Esophagus muscularis mucosa (tissue), 4 donors: ENCODE results near the gene CCDC83.
"Not testable (repeated sequence)": the region's sequence is repeated elsewhere in the genome, so short reads cannot be mapped to it uniquely, and the experiment has no call there.

ENCODE experiments used
- EP300 ChIP-seq: sonication (generic); formaldehyde crosslinking; IDR thresholded peaks from one replicate; pipeline ENCODE4 v1.6.1; 2017; ENCODE audit warnings: antibody characterized with exemption
- POLR2A ChIP-seq: fragments of 450-650 bp; IDR thresholded peaks from one replicate; pipeline ENCODE4 v1.6.1; 2017; ENCODE audit warnings: antibody characterized with exemption, moderate library complexity, mild to moderate bottlenecking, low read depth
- POLR2AphosphoS5 ChIP-seq, 2 donors: sonication (generic); formaldehyde crosslinking; IDR thresholded peaks; one replicate each; pipeline ENCODE4 v1.6.1; 2017; ENCODE audit warnings: antibody characterized with exemption in 2 of 2
- TF ChIP-seq, protein P1 (sequence below), 3 experiments: fragments of 200-600 bp in 2 of 3; fragments of 450-650 bp in 1 of 3; sonication (generic) in 2 of 3; IDR thresholded peaks; one replicate each; pipeline ENCODE4 v1.5.1; 2017 to 2019; ENCODE audit warnings: antibody characterized with exemption in 3 of 3, mild to moderate bottlenecking in 2 of 3, moderate library complexity in 1 of 3

DNA sequence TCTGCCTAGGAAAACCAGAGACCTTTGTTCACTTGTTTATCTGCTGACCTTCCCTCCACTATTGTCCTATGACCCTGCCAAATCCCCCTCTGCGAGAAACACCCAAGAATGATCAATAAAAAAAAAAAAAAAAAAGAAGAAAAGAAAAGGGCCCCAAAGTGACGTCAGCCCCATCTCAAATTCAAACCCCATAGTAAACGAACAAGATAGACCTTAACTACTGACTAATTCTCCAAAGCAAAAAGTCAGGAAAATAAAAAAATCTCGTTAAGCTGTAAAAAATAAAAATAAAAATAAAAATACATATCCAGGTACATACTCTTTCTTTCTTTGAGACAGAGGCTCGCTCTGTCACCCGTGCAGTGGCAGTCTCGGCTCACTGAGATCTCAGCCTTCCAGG is 1.6 kb upstream of the CCDC83 start:
- TF ChIP-seq, protein P1, sequence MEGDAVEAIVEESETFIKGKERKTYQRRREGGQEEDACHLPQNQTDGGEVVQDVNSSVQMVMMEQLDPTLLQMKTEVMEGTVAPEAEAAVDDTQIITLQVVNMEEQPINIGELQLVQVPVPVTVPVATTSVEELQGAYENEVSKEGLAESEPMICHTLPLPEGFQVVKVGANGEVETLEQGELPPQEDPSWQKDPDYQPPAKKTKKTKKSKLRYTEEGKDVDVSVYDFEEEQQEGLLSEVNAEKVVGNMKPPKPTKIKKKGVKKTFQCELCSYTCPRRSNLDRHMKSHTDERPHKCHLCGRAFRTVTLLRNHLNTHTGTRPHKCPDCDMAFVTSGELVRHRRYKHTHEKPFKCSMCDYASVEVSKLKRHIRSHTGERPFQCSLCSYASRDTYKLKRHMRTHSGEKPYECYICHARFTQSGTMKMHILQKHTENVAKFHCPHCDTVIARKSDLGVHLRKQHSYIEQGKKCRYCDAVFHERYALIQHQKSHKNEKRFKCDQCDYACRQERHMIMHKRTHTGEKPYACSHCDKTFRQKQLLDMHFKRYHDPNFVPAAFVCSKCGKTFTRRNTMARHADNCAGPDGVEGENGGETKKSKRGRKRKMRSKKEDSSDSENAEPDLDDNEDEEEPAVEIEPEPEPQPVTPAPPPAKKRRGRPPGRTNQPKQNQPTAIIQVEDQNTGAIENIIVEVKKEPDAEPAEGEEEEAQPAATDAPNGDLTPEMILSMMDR (IDR thresholded peaks at IDR 0.05): not testable (repeated sequence)
- not testable (repeated sequence) for TF ChIP-seq EP300; POLR2A; POLR2AphosphoS5 (IDR thresholded peaks at IDR 0.05)
